CD4-positive, alpha-beta memory T cell (primary cell): ENCODE results near the gene TREH. TPM values are rescaled to one million over a fixed set of nuclear protein-coding genes. Genes with fewer than 3 reads are reported as not detected.

Source experiments
- CTCF ChIA-PET: fragments of 350-600 bp; sonication (Branson Sonifier 250); formaldehyde crosslinking; loops from one replicate; lab custom pipeline; 2021; ENCODE audit warnings: inconsistent platforms; ENCODE audit not compliant: partially characterized antibody; lab: Charles Lee
- POLR2A ChIA-PET: fragments of 350-600 bp; sonication (Branson Sonifier 250); formaldehyde crosslinking; loops from one replicate; lab custom pipeline; 2021; ENCODE audit not compliant: partially characterized antibody; lab: Charles Lee
- DNase-seq, 5 donors: peaks; one replicate each; pipeline versions ENCODE4 v3.0.0 to v3.0.0-alpha.2; 2020 to 2022; ENCODE audit warnings: mixed read lengths in 1 of 5
- H3K27ac ChIP-seq: one replicate; pipeline ENCODE4 v1.7.0; 2013; ENCODE audit warnings: low read depth, low read length
- H3K27me3 ChIP-seq: 2 replicates; pipeline ENCODE4 v1.7.0; 2013; ENCODE audit warnings: mild to moderate bottlenecking, low read length, moderate library complexity; ENCODE audit not compliant: insufficient read depth
- H3K36me3 ChIP-seq: 2 replicates; pipeline ENCODE4 v1.7.0; 2013; ENCODE audit warnings: mild to moderate bottlenecking, low read length, moderate library complexity; ENCODE audit not compliant: insufficient read depth
- H3K4me1 ChIP-seq: 2 replicates; pipeline ENCODE4 v1.7.0; 2013; ENCODE audit warnings: mild to moderate bottlenecking, low read length, moderate library complexity; ENCODE audit not compliant: insufficient read depth
- H3K4me3 ChIP-seq, 2 donors: one replicate each; pipeline ENCODE4 v1.7.0; 2013; ENCODE audit warnings: low read length in 2 of 2, mild to moderate bottlenecking in 1 of 2
- H3K9me3 ChIP-seq, 2 donors: one replicate each; pipeline ENCODE4 v1.7.0; 2013; ENCODE audit warnings: low read length in 2 of 2, control low read depth in 1 of 2; ENCODE audit not compliant: control insufficient read depth in 1 of 2
- H3K27ac Mint-ChIP-seq, 7 donors: one replicate each; pipeline ENCODE4 v1.8.0; 2020 to 2021; ENCODE audit warnings: mixed read lengths in 7 of 7, mild to moderate bottlenecking in 6 of 7, inconsistent platforms in 3 of 7, moderate library complexity in 3 of 7
- H3K27me3 Mint-ChIP-seq, 2 donors: one replicate each; pipeline ENCODE4 v1.8.0; 2020 to 2021; ENCODE audit warnings: mixed read lengths in 2 of 2
- H3K36me3 Mint-ChIP-seq, 2 donors: one replicate each; pipeline ENCODE4 v1.8.0; 2020 to 2021; ENCODE audit warnings: mixed read lengths in 2 of 2, inconsistent platforms in 1 of 2, mild to moderate bottlenecking in 1 of 2
- H3K4me1 Mint-ChIP-seq, 4 donors: one replicate each; pipeline ENCODE4 v1.8.0; 2020 to 2021; ENCODE audit warnings: mixed read lengths in 4 of 4, mild to moderate bottlenecking in 1 of 4
- H3K4me3 Mint-ChIP-seq, 8 donors: one replicate each; pipeline ENCODE4 v1.8.0; 2020 to 2021; ENCODE audit warnings: mixed read lengths in 8 of 8, mild to moderate bottlenecking in 7 of 8, moderate library complexity in 6 of 8, inconsistent platforms in 3 of 8
- H3K9me3 Mint-ChIP-seq, 8 donors: one replicate each; pipeline ENCODE4 v1.8.0; 2020 to 2021; ENCODE audit warnings: mixed read lengths in 8 of 8, mild to moderate bottlenecking in 5 of 8, inconsistent platforms in 3 of 8, moderate library complexity in 1 of 8
- intact Hi-C: fragments of 100-400 bp; cut with micrococcal nuclease; formaldehyde crosslinking; loops from one replicate; pipeline ENCODE4 v1.15.1; 2023
- polyA plus RNA-seq, 2 donors: library from polyadenylated mRNA; unstranded; fragments of 300-500 nt; fragmentation: Illumina TruSeq; gene quantifications; one replicate each; pipeline ENCODE4 v1.2.3, GENCODE V29; 2021
- total RNA-seq, 2 experiments: library from RNA; stranded (reverse); gene quantifications; one replicate each; pipeline ENCODE4 v1.2.3, GENCODE V29; 2021

The TREH gene
- total and polyA plus RNA-seq, 4 experiments from 2014 or later: not detected

- H3K4me3 ChIP-seq: no peak overlapping the region
- no peak overlapping the region for H3K27ac ChIP-seq
- peak overlapping the region in 1 of 7 donors; percentile 2 for H3K27ac Mint-ChIP-seq
- H3K4me3 Mint-ChIP-seq: no peak overlapping the region
- peaks cover 2 to 4% (median 3%) of the 10 kb centered on the region in 4 donors for H3K4me1 Mint-ChIP-seq
- H3K36me3 ChIP-seq: no peaks in the 10 kb centered on the region
- no peaks in the 10 kb centered on the region for H3K36me3 Mint-ChIP-seq
- peaks cover 3% of the 10 kb centered on the region for H3K4me1 ChIP-seq
- no peaks in the 10 kb centered on the region for H3K27me3 ChIP-seq
- H3K9me3 Mint-ChIP-seq: peaks cover 0 to 17% (median 5%) of the 10 kb centered on the region in 8 donors
- DNase-seq: no peak
- H3K9me3 ChIP-seq: no peaks in the 10 kb centered on the region
- intact Hi-C loops: no loop called here
- peaks cover 4 to 8% of the 10 kb centered on the region in 2 donors for H3K27me3 Mint-ChIP-seq
- CTCF ChIA-PET: no interaction called here
- POLR2A ChIA-PET: no interaction called here
These were observed 8.2 kb downstream of the TREH start for GRCh38 chr11:118671254-118671653.

DNA sequence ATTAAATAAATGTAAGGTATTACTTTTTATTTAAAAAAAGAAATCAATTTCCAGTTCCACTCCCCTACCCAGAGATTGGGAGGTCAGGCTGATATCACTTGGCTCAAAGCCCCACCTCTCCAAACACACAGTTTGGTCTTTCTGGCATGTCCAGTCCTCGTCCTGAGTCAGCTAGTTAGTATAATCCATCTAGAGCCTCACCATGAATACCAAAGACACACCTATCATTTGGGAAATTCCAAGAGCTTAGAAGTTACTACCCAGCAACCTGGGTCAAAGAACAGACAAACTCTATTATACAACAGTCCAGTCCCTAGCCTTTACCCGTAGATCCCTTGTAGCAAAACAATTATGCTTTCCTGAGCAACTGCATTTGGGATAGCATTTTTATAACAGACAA lies 9.4 kb downstream of the TREH start:
- Histone ChIP-seq H3K36me3 (no peaks in the 10 kb centered on the region), H3K27ac (no peak overlapping the region), H3K9me3 (no peaks in the 10 kb centered on the region), H3K27me3 (no peaks in the 10 kb centered on the region), H3K4me1 (peaks cover 4% of the 10 kb centered on the region), H3K4me3 (no peak overlapping the region)
- ChIA-PET CTCF (interaction anchor here (0.8 kb wide), 1 partner anchor 287 kb away, joined by 3 read pairs; no protein-coding TSS in a partner anchor), POLR2A (no interaction called here)
- Mint-ChIP-seq H3K27me3 (peaks cover 4 to 9% of the 10 kb centered on the region in 2 donors), H3K9me3 (peaks cover 0 to 17% (median 5%) of the 10 kb centered on the region in 8 donors), H3K27ac (no peak overlapping the region), H3K4me1 (peaks cover 4 to 6% (median 5%) of the 10 kb centered on the region in 4 donors), H3K4me3 (no peak overlapping the region), H3K36me3 (no peaks in the 10 kb centered on the region)
- DNase-seq: no peak
- intact Hi-C loops: no loop called here

DNA sequence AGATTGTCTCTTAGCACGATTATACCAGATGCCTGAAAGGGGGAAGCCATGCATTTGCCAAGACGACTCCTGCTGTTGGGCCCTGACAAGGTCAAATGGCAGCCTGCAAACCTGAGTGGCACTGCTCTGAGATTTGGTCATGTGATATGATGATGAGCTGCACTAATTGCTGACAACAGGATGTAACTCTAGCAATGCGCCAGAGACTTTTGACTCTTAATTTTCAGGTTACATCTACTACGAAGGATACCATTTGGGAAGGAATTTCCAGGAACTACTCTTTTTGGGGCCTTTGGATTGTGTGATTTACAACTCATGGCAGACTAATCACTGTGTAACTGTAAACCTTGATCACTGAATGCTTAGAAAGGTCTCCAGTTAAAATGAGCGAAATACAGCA lies 13.1 kb downstream of the TREH start:
- H3K36me3 ChIP-seq: no peaks in the 10 kb centered on the region
- Mint-ChIP-seq H3K4me3 (no peak overlapping the region), H3K4me1 (peaks cover 5 to 6% (median 5%) of the 10 kb centered on the region in 4 donors), H3K36me3 (no peaks in the 10 kb centered on the region), H3K27ac (no peak overlapping the region), H3K9me3 (peaks cover 0 to 10% (median 3%) of the 10 kb centered on the region in 8 donors), H3K27me3 (peaks cover 2 to 5% of the 10 kb centered on the region in 2 donors)
- no peaks in the 10 kb centered on the region for H3K9me3 ChIP-seq
- DNase-seq: no peak
- H3K27ac ChIP-seq: no peak overlapping the region
- H3K4me3 ChIP-seq: no peak overlapping the region
- peaks cover 4% of the 10 kb centered on the region for H3K4me1 ChIP-seq
- ChIA-PET POLR2A (no interaction called here), CTCF (interaction anchor here (1.2 to 1.6 kb wide), 2 partner anchors 8 to 23 kb away, joined by 4 to 5 read pairs; no protein-coding TSS in a partner anchor)
- intact Hi-C loops: no loop called here
- H3K27me3 ChIP-seq: no peaks in the 10 kb centered on the region

DNA sequence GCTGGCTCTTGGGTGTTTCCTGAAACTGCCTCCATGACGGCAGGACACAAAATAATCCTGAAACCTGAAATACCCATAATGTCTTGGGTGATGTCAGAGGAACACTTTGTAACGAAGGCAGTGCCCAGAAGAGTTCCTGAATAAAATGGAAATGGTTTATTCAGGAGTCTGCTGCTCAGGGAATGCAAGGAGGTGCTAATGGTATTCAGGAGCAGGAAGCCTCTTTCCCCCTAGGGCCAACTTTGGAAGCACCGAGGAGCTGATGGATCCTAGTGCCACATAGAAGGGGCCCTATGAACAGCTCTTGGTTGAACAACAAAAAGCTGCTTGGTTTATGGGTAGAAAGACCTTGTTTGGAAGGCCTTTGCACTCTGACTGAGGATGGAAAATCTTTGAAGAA lies 15.5 kb downstream of the TREH start:
- Histone ChIP-seq H3K27me3 (no peaks in the 10 kb centered on the region), H3K4me3 (no peak overlapping the region), H3K36me3 (no peaks in the 10 kb centered on the region), H3K9me3 (no peaks in the 10 kb centered on the region), H3K27ac (no peak overlapping the region), H3K4me1 (peaks cover 15% of the 10 kb centered on the region)
- Mint-ChIP-seq H3K27me3 (peaks cover 0 to 3% of the 10 kb centered on the region in 2 donors), H3K4me1 (peaks cover 5 to 12% (median 7%) of the 10 kb centered on the region in 4 donors), H3K4me3 (no peak overlapping the region), H3K27ac (no peak overlapping the region), H3K36me3 (no peaks in the 10 kb centered on the region), H3K9me3 (no peaks in the 10 kb centered on the region)
- POLR2A ChIA-PET: no interaction called here
- DNase-seq: no peak
- CTCF ChIA-PET: interaction anchor here (0.8 to 1.9 kb wide), 3 partner anchors 10 to 660 kb away, joined by 3 to 6 read pairs (median 4); no protein-coding TSS in a partner anchor
- intact Hi-C loops: no loop called here

DNA sequence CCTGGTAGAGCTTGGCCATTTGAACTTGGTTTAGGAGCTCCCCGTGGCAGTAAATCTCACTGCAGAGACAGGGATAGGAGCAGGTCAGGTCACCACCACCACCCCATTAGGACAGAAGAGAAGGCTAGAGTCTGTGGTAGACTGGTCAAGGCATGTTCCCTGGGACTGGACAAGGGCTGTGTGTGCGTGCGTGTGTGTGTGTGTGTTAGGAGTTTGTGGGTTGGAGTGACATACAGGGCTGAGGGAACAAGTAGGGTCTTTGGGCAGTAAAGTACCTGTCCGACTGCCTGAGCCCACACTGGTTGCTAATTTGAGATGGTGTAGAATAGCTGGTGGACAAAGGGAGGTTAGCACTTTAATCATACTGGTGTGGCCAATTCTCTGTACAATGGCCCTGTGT lies 16.1 kb downstream of the TREH start:
- peaks cover 15% of the 10 kb centered on the region for H3K4me1 ChIP-seq
- no peak overlapping the region for H3K4me3 ChIP-seq
- intact Hi-C loops: no loop called here
- no peak overlapping the region for H3K27ac ChIP-seq
- no peaks in the 10 kb centered on the region for H3K36me3 Mint-ChIP-seq
- H3K9me3 ChIP-seq: no peaks in the 10 kb centered on the region
- H3K27ac Mint-ChIP-seq: no peak overlapping the region
- H3K4me1 Mint-ChIP-seq: peaks cover 5 to 12% (median 7%) of the 10 kb centered on the region in 4 donors
- no peaks in the 10 kb centered on the region for H3K9me3 Mint-ChIP-seq
- H3K27me3 Mint-ChIP-seq: peaks cover 0 to 3% of the 10 kb centered on the region in 2 donors
- POLR2A ChIA-PET: no interaction called here
- CTCF ChIA-PET: interaction anchor here (0.8 to 1.9 kb wide), 3 partner anchors 10 to 660 kb away, joined by 3 to 6 read pairs (median 4); no protein-coding TSS in a partner anchor
- no peaks in the 10 kb centered on the region for H3K27me3 ChIP-seq
- H3K4me3 Mint-ChIP-seq: no peak overlapping the region
- no peaks in the 10 kb centered on the region for H3K36me3 ChIP-seq
- no peak for DNase-seq

GRCh38 chr11:118662401-118663271 lies 16.8 kb downstream of the TREH start:
- no peaks in the 10 kb centered on the region for H3K36me3 Mint-ChIP-seq
- DNase-seq: no peak
- H3K27me3 ChIP-seq: no peaks in the 10 kb centered on the region
- ChIA-PET CTCF (interaction anchor here (1.4 to 1.9 kb wide), 2 partner anchors 11 to 28 kb away, joined by 4 to 6 read pairs; no protein-coding TSS in a partner anchor), POLR2A (no interaction called here)
- H3K27ac ChIP-seq: no peak overlapping the region
- H3K4me3 ChIP-seq: no peak overlapping the region
- no peak overlapping the region for H3K4me3 Mint-ChIP-seq
- peaks cover 5 to 12% (median 7%) of the 10 kb centered on the region in 4 donors for H3K4me1 Mint-ChIP-seq
- no peaks in the 10 kb centered on the region for H3K9me3 ChIP-seq
- intact Hi-C loops: no loop called here
- peaks cover 0 to 3% of the 10 kb centered on the region in 2 donors for H3K27me3 Mint-ChIP-seq
- H3K9me3 Mint-ChIP-seq: no peaks in the 10 kb centered on the region
- H3K27ac Mint-ChIP-seq: no peak overlapping the region
- no peaks in the 10 kb centered on the region for H3K36me3 ChIP-seq
- H3K4me1 ChIP-seq: peaks cover 15% of the 10 kb centered on the region
